ENCODE results near the gene SLC38A4. TPM values are rescaled to one million over a fixed set of nuclear protein-coding genes. Genes with fewer than 3 reads are reported as not detected.

SLC38A4 gene
- total RNA-seq, 2 donors from 2014 or later, result 0.14 TPM; not detected in 1

GRCh38 chr12:46832130-46832704 lies 6.4 kb upstream of the SLC38A4 start:
- Histone ChIP-seq H3K27me3 (replicated peaks; ENCODE audit: insufficient read depth) (no peaks in the 10 kb centered on the region), H3K27ac (no peak overlapping the region), H3K4me1 (ENCODE audit: control insufficient read depth in 1 of 2, low read depth in 2 of 2) (peaks cover 7 to 15% of the 10 kb centered on the region in 2 donors), H3K9me3 (no peaks in the 10 kb centered on the region), H3K4me3 (peak overlapping the region; percentile 70), H3K36me3 (no peaks in the 10 kb centered on the region)
- no peak for DNase-seq (ENCODE audit: low spot score)
- no peak for ATAC-seq (ENCODE audit: insufficient number of reproducible peaks, low FRiP score, low read depth)
- TF ChIP-seq, protein P1, sequence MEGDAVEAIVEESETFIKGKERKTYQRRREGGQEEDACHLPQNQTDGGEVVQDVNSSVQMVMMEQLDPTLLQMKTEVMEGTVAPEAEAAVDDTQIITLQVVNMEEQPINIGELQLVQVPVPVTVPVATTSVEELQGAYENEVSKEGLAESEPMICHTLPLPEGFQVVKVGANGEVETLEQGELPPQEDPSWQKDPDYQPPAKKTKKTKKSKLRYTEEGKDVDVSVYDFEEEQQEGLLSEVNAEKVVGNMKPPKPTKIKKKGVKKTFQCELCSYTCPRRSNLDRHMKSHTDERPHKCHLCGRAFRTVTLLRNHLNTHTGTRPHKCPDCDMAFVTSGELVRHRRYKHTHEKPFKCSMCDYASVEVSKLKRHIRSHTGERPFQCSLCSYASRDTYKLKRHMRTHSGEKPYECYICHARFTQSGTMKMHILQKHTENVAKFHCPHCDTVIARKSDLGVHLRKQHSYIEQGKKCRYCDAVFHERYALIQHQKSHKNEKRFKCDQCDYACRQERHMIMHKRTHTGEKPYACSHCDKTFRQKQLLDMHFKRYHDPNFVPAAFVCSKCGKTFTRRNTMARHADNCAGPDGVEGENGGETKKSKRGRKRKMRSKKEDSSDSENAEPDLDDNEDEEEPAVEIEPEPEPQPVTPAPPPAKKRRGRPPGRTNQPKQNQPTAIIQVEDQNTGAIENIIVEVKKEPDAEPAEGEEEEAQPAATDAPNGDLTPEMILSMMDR (IDR thresholded peaks at IDR 0.05), result no peak

DNA sequence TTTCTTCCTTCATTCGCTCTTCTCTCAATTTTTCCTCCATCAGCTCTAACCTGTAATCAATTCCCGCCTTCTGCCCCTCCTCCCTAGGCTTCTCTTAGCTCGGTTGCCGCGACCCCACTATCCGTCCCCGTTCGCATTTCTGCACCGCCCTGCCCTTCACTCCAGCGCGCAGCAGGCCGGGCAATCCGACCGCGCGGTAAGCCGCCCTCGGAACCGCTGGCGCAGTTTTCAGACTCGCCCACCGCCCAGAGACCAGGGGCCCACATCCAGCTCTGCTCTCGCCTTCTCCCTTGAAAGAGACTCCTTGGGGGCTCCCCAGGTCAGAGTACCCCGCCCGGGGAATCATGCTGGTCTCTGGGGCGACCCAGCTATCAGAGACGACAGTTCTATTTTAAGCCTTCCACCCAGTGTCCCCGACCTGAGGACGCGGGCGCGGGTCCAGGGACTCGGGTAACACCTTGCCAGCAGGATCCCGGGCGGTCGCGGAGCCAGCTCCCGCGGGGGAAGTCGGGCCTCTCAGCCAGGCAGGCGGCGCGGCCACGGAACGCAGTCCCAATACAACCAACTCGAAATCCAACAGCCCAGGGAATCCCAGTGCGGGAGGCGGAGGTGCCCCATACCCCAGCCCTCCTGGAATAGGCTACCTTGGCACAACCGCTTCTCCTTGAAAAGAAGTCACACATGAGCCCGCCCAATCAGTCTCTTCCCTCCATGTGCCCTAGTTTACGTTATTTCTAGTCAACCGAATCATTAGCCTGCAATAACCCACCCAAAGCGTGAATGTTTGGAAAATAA lies 5.7 kb upstream of the SLC38A4 start:
- peaks cover 7 to 15% of the 10 kb centered on the region in 2 donors for H3K4me1 ChIP-seq (ENCODE audit: control insufficient read depth in 1 of 2, low read depth in 2 of 2)
- H3K27me3 ChIP-seq (replicated peaks; ENCODE audit: insufficient read depth), result no peaks in the 10 kb centered on the region
- no peak for DNase-seq (ENCODE audit: low spot score)
- ATAC-seq (ENCODE audit: insufficient number of reproducible peaks, low FRiP score, low read depth), result no peak
- H3K36me3 ChIP-seq, result no peaks in the 10 kb centered on the region
- no peak overlapping the region for H3K27ac ChIP-seq
- TF ChIP-seq, protein P1 (IDR thresholded peaks at IDR 0.05), result no peak
- no peaks in the 10 kb centered on the region for H3K9me3 ChIP-seq
- H3K4me3 ChIP-seq, result peak overlapping the region; percentile 70

DNA sequence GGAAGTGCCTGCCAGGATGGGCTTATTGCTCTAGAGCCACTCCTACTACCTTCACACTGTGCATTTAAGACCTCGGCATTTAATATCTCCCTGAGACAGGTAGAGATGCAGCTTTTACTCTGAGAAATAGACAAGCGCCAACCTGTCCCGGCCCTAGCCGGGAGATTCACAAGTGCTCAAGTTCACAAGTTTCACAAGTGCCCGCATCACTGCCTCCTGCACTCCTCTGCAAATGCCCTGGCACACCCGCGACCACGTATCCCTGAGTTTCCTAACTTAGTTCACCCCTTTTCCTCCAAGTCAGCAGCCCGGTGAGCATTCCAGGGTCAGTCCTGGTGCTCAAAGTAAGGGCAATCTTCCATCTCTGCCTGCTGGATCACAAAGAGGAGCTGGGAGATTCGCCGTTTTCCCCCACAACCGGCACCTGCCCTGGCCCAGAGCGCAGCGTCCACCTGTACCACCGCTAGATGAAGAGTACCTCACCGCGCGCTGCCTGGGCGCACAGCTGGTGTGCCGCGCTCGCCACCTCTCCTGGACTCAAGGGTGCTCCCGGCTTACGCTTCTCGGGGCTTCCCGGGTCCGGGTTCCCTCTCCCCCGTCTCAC lies 5.0 kb upstream of the SLC38A4 start:
- H3K9me3 ChIP-seq, result no peaks in the 10 kb centered on the region
- H3K4me3 ChIP-seq, result peak overlapping the region; percentile 70
- no peaks in the 10 kb centered on the region for H3K36me3 ChIP-seq
- H3K4me1 ChIP-seq (ENCODE audit: control insufficient read depth in 1 of 2, low read depth in 2 of 2), result peaks cover 9 to 19% of the 10 kb centered on the region in 2 donors
- H3K27ac ChIP-seq, result no peak overlapping the region
- ATAC-seq (ENCODE audit: insufficient number of reproducible peaks, low FRiP score, low read depth) (no peak), DNase-seq (ENCODE audit: low spot score) (no peak)
- H3K27me3 ChIP-seq (replicated peaks; ENCODE audit: insufficient read depth), result no peaks in the 10 kb centered on the region
- TF ChIP-seq, protein P1 (IDR thresholded peaks at IDR 0.05), result no peak

GRCh38 chr12:46824709-46825108 lies 1.1 kb downstream of the SLC38A4 start:
- no peak overlapping the region for H3K27ac ChIP-seq
- DNase-seq (ENCODE audit: low spot score) (no peak), ATAC-seq (ENCODE audit: insufficient number of reproducible peaks, low FRiP score, low read depth) (no peak)
- H3K9me3 ChIP-seq, result no peaks in the 10 kb centered on the region
- peaks cover 5 to 8% of the 10 kb centered on the region in 2 donors for H3K4me1 ChIP-seq (ENCODE audit: control insufficient read depth in 1 of 2, low read depth in 2 of 2)
- no peak overlapping the region for H3K4me3 ChIP-seq
- TF ChIP-seq, protein P1 (IDR thresholded peaks at IDR 0.05), result no peak
- H3K27me3 ChIP-seq (replicated peaks; ENCODE audit: insufficient read depth), result no peaks in the 10 kb centered on the region
- H3K36me3 ChIP-seq, result no peaks in the 10 kb centered on the region

- ATAC-seq (ENCODE audit: insufficient number of reproducible peaks, low FRiP score, low read depth), result no peak
- Histone ChIP-seq H3K4me1 (ENCODE audit: control insufficient read depth in 1 of 2, low read depth in 2 of 2) (peaks cover 3 to 10% of the 10 kb centered on the region in 2 donors), H3K4me3 (no peak overlapping the region), H3K27me3 (replicated peaks; ENCODE audit: insufficient read depth) (no peaks in the 10 kb centered on the region), H3K27ac (no peak overlapping the region), H3K9me3 (no peaks in the 10 kb centered on the region), H3K36me3 (no peaks in the 10 kb centered on the region)
- no peak for DNase-seq (ENCODE audit: low spot score)
- TF ChIP-seq, protein P1 (IDR thresholded peaks at IDR 0.05), result no peak
Observed at GRCh38 chr12:46818642-46819041, 7.2 kb downstream of the SLC38A4 start.
